Stimulated activated CD4-positive, alpha-beta T cell treated with anti-CD3 and anti-CD28 coated beads, Interleukin-2, amount 100 ng/mL, for 24 hours (primary cell): Measurements from ENCODE around the gene CD46.
A peak's percentile ranks its signal among the peaks of the same experiment; 100 is the strongest.

Source experiments
- DNase-seq, 2 donors: peaks; one replicate each; pipeline ENCODE4 v3.0.0-alpha.2; 2020

CD46 gene

DNA sequence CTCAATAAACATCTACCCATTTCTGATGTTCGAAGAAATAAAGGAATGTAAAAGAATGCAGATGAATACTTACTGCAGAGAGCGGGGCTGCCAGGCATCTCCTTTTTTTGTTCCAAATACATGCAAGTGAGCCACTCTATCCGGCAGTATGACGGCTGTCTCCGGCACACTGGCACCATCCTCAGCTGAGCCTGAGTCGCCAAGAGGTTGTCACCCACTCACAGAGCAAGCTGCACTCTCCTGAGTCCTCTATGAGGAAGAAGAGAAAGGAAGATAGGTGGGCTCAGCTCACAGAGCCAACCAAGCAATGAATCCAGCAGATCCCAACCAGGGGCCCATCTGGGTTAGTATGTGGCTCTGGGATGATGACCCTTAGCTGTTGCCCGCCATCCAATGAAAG lies 65.3 kb downstream of the CD46 start:
- DNase-seq = no peak

DNA sequence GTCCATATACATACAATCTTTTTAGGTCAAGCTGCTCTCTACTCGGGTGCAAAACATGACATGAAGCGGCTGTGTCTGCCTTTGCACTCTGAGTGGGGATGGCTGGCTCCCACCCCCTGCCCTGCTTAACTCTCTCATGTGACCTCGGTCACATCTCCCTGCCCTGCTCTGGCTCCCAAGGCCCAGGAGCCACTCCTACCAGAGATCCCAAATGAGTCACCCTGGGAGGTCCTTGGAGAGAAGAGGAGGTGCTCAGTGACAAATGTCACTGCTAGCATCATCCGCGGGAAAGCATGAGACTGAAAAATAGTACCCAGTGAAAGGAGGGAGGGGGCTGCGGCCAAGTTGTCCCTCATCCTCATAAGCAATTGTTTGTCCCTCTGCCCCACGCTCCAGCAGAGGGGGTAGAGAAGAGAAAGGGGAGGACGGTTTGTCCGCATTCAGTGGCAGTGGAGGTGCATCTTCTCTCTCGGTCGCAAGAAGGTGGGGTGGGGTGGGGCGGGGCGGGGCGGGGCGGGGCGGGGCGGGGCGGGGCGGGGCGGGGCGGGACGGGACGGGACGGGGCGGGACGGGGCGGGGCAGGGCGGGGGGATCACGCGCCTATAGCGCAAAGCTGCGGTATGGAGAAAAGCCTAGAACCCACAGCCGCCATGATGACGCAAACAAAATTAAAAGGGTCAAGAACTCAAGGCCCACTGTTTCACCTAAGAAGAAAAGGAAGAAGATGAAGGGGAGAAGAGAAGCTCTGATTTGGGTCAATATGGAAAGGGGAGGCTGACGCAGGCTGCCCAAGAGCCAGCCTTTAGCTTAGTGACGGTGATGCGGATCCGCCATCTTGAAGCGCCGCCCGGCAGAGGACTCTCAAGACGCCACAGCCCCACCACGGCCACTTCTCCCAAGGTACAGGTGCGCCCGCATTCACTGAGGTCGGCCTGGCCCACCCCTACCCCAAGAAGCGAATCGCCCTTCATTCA lies 66.2 kb downstream of the CD46 start:
- DNase-seq = no peak

DNA sequence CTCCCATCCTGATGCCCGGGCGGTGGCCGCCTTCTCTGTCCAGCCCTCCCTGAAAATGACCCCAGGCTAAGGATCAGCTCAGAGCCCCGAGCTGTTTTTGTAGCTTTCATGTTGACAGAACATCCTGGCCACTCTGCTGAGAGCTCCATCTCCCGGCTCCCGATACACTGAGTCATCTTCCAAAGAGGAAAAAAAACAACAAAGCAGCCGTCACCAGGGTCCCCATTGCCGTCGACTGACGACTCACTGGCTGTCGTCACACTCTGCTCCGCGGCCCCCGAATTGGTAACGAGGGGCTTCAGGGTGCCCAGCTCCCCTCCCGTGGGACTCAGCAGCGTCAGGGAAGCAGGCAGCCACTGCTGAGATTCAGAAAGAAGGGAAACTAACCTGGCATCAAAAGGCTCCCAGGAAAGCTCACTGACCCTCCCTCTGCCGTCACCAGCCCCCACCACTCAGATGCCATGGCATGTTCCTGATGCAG lies 67.2 kb downstream of the CD46 start:
- DNase-seq = no peak

DNA sequence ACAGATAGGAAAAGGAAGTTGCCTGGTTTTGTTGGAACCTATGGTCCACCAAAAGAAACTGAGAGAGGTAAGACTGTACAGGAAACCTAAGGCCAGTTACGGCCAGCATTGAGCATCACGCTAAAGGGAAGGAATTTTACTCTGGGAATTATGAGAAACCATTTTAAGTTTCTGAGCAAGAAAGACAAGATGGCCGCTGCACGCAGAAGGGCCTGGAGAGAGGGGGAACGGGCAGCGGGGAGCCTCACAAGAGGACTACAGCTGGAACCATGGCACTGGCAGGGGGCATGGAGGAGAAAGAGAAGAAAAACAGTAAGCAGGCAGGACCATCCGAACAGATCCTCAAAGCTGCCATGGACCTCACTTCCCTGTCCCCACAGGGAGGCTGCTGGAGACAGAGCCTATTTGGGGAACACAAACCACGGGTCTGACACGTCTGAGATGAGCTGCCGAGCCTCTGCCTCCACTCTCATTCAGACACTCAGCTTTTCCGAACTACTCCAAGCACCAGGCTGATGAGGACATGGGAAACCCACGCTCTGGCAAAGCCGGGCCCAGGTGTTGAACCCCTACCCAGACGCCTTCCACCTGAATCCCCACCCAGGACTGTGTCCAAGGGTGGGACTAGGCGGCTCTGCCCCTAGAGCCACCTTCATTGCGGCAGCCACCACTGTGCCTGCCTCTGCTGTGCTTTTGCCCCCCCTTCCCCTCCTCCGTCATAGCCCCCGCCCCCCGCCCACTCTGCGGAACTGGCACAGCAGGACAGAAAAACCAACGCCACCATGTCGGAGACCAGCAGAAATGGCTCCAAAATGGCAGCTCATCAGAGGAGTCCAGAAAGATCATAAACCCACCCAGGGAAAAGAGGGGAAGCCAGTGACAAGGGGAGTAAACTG lies 69.0 kb downstream of the CD46 start:
- DNase-seq = no peak

DNA sequence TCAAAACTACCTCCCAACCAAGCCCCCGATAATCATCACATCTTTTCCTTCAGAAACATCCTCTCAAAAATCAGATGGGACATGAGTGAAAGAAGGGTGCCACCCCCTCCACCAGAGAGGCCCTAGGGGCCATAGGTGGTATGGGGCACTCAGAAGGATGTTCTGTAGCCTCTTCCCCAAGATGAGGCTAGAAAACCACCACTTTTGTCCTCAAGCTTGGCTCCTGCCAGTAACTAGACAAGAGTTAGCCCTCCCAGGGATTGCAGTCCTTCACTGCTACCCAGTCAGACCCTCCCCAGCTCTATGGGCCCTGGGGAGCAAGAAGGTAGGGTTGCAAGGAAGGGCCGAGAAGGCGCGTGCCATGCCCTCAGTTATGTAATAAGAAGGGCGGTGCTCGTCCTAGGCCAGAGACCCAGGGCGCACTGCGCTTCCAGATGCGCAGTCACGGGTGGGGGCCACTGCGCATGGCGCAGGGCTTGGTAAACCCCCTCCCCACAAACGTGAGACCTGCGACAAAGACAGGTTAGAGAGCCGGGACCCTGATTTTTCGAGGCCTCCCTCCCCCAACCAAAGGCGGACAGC lies 69.7 kb downstream of the CD46 start:
- DNase-seq = no peak

GRCh38 chr1:207822124-207822601 lies 70.3 kb downstream of the CD46 start:
- no peak for DNase-seq

DNA sequence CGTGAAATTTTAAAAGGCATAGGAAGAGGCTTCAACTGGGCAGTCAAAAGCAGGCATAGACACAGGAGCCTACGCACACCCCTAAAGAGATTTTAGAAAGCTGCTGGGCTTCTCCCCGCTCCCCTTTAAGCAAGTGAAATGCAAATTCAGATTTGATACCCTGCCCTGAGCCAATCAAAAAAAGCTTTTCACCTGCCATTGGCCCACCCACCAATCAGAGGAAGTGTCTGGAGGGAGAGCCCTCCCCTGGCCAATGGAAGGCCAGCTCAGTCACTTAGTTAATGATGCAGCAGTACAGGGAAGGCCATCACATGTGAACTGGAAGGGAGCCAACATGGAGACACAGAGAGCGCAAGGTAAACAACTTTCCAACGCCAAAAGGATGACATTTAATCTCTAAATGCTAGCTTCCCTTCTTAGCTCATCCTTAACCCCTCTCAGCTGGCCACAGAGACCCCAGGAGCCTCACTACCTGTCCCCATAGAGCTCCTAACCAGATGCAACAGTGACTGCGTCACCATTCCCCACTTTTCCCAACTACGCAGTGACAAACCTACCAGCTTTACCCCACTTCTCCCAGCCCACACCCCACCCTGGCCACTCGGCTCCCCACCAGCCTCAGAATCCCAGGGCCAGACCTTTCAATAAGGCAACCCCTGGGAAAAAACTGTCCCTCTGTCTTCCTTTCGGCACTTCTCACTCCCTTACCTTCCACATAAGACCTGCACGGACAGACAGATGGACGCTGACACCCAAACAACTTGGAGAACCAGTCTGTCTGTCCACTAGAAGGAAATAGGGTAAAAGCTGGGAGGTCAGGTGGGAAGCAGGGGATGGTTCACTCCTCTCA lies 71.0 kb downstream of the CD46 start:
- peak; percentile 61 to 72 for DNase-seq

DNA sequence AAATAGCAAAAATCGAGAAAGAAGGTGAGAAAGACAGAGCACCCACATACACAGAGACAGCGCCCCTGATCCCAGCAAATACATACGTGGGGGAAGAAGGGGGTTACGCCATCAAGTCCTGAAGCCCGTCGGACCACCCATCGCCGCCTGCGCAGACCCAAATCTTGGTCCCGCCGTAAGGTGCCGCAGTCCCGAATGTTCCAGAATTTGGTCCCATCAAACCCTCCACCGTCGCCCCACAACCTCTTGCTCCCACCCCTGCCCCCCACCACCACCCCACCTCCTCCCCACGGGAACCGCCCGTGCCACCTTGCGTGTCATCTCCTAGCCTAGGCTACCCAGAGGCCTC lies 71.7 kb downstream of the CD46 start:
- DNase-seq = no peak

GRCh38 chr1:207823880-207824566 lies 72.2 kb downstream of the CD46 start:
- peak; percentile 69 to 78 for DNase-seq

GRCh38 chr1:207824691-207825408 lies 73.0 kb downstream of the CD46 start:
- DNase-seq = no peak

- DNase-seq = no peak
These were observed 73.5 kb downstream of the CD46 start for GRCh38 chr1:207825409-207825695.

DNA sequence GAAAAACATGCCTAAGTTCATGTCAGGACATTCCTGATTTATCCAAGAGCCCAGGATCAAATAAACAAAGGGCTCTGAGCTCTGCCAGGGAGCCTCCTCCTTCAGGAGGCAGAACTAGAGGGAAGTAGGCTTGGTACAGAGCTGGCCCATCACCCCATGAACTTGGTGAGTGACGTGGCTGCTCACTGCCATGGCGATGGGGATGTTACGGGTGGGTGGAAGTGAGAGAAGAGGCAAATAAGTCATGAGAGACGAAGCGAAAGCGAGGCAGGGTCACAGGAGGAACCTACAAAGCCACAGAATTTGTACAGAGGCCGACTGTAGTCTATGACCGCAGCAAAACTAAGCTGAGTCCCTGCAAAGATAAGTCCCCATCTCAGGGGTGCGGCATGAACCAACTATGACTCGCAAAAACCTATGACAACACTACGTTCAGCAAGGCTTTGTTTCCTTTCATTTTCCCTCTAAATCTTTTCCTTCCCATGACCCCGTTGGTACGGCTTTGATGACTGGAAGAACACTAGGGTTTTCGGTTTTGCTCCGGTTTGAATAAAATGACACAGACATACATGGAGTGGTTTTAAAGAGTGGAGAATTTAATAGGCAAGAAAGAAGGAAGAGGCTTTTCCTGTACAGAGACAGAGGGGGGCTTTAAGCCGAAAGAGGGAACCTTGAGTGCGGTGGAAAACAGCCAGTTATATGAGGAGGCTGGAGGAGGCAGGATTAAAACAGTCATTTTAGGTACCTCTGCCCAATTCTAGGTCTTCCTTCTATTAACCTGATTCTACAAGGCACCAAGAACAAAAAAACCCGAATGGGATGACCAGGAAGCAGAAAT lies 74.1 kb downstream of the CD46 start:
- DNase-seq = peak; percentile 82 to 87

DNA sequence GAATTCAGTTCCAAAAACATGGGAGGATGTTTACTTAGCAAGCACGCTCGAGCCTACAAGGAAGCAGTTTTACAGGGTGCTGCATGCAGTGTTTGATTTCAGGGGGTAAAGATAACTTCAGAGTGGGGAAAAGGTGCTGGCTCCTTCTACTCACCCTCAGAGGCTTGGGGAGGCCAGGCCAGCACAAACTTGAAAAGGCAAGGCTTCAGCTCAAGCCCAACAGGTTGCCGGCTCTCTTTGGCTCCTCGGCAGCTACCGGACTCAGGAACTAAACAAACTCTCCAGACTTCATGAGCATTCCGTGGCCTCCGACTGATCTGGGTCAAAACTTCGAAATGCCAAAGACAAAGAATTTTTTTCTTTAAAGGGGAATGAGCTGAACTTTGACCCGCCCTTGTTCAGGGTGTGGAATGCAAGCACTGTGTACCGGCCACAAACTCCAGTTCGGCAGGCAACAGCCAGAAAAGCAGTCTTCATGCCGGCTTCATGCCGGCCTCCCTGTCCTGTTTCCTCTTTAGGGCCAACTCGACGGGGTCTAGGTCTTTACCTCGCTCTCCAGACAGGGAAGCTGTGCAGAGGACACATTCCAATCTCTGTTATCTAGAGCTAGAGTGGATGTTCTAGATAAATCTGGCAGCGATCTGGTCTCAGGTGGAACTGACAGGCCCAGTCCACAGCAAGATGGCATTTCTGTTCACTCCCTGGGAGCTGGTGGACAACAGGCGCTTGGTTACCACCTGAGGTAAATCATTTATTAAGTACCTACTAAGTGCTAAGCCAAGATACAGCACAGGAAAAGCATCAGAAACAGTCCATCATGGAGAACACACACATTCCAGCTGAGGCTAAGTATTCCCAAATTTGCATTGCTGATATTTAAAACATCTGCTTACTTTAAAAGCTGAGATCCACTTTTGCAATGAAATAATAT lies 75.0 kb downstream of the CD46 start:
- no peak for DNase-seq

- no peak for DNase-seq
These were observed 75.6 kb downstream of the CD46 start for GRCh38 chr1:207827488-207827830.

- no peak for DNase-seq
These were observed 76.2 kb downstream of the CD46 start for GRCh38 chr1:207828046-207828445.

DNA sequence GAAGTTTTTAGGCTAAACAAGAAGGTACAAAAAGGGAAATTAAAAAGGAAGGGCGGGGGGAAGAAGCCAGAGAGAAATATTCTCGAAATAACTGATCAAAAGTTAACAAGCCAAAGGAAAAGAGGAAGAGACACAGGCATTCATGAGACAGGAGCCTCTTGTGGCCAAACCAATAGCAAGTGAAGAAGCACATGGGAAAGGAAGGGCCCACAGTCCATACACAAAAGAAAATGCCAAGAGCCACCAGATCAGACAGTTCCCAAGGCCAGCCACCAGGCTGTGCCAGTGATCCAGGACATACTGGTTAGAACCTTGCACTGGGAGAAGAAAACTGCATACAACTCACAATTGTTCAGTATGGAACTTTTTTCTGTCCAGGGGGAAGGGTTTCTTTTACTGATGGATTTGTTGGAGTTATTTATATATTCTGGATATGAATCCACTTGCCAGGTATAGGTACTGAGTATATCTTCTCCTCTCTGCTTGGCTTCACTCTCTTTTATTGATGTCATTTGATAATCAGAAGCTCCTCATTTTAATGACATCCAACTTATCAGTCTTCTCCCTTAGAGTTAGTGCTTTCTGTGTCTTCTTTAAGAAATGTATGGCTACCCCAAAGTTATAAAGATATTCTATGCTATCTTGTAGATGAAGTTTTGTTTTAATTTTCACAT lies 76.8 kb downstream of the CD46 start:
- DNase-seq = peak; percentile 64 to 73

GRCh38 chr1:207829576-207829975 lies 77.7 kb downstream of the CD46 start:
- DNase-seq = no peak

GRCh38 chr1:207830788-207831187 lies 78.9 kb downstream of the CD46 start:
- DNase-seq = no peak
